ENCODE measurements around the gene IFITM10. TPM values are rescaled to one million over a fixed set of nuclear protein-coding genes. Genes with fewer than 3 reads are reported as not detected.

Gene IFITM10
- total and polyA plus RNA-seq, 10 of the 15 experiments (the other 5 are each of a cell fraction or from before 2014, with no cell fraction given), result 0.04 to 0.27 TPM; not detected in 8

GRCh38 chr11:1763796-1764661 lies 13.6 kb upstream of the IFITM10 start, which contains the start of gene CTSD (continued):
- TF ChIP-seq NBN (IDR thresholded peaks at IDR 0.05), result no peak
- TF ChIP-seq SMC3 (IDR thresholded peaks at IDR 0.05; ENCODE audit: borderline replicate concordance, low read length), result no peak
- no peak for TF ChIP-seq CBFB (IDR thresholded peaks at IDR 0.05; ENCODE audit: low read depth)
- TF ChIP-seq NFYB (IDR thresholded peaks at IDR 0.05; ENCODE audit: insufficient read depth, low read depth, low read length), result no peak
- TF ChIP-seq CUX1 (IDR thresholded peaks at IDR 0.05; ENCODE audit: insufficient replicate concordance, low read depth, low read length), result no peak
- peak; percentile 35 for TF ChIP-seq RELA (IDR thresholded peaks at IDR 0.05; ENCODE audit: borderline replicate concordance, partially characterized antibody)
- TF ChIP-seq ATF7 (IDR thresholded peaks at IDR 0.05; ENCODE audit: low read depth), result no peak
- TF ChIP-seq EED (IDR thresholded peaks at IDR 0.05; ENCODE audit: low read depth), result no peak
- no peak for TF ChIP-seq RFX5 (IDR thresholded peaks at IDR 0.05; ENCODE audit: low read depth, low read length)
- TF ChIP-seq NKRF (conservative IDR thresholded peaks at IDR 0.05), result peak; percentile 88
- TF ChIP-seq BRCA1 (IDR thresholded peaks at IDR 0.05; ENCODE audit: low read depth, low read length), result no peak
- TF ChIP-seq FOS (IDR thresholded peaks at IDR 0.05; ENCODE audit: borderline replicate concordance, extremely low read depth, insufficient read length), result no peak
- TF ChIP-seq ESRRA (IDR thresholded peaks at IDR 0.05; ENCODE audit: low read length), result no peak
- peak; percentile 39 for TF ChIP-seq ZNF687 (IDR thresholded peaks at IDR 0.05)
- TF ChIP-seq ETV6 (conservative IDR thresholded peaks at IDR 0.05 in 1 of 2, IDR thresholded peaks at IDR 0.05 in 1 of 2; ENCODE audit: borderline replicate concordance in 1 of 2, low read depth in 1 of 2), result no peak
- no peak for TF ChIP-seq ZNF207 (IDR thresholded peaks at IDR 0.05; ENCODE audit: borderline replicate concordance)

All from GM12878 (cell line).